HG02938 (cell line): ENCODE measurements around the gene TMEM208.

Experiments used
- ATAC-seq: cut with Tn5 transposase; IDR thresholded peaks from one replicate; pipeline ENCODE4 v1.9.1; 2021; ENCODE audit warnings: mild to moderate bottlenecking, moderate library complexity; ENCODE audit not compliant: unreplicated experiment

Gene TMEM208

DNA sequence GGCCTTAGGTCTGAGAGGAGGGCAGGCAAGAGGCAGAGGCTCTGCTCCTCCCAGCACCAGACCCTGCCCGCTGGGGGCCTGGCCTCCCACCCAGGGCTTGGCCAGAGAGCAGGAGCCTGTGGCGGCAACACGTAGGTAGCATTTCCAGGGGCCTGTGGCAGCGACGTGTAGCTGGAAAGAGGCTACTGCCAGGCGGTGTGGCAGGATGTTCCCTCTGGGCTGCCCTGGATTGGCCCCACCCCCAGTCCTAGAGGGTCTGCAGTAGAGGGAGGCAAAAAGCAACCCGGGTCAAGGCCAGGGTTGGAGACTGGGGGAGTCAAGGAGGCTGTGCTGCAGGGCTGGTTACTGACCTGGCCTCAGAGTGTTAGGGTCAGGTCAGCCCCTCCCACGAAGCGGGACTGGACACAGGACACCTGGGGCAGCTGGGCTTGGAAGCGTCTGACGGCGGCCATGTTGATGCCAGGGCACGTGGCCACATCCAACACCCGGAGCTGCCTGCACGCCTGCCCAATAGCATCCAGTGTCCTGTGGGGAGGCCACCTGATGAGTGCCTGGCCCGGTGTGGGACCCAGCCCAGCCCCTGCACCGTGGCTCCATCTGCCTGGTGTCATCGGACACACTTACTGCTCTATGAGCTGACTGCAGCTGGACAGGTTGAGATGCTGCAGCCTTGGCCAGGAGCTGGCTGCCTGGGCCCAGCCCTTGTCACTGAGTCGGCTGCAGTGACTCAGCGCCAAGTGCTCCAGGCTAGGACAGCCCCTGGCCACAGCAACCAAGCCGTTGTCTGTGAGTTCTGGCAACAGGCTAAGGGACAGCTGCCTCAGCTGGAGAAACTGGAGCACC lies 19.5 kb upstream of the TMEM208 start:
- no peak for ATAC-seq

DNA sequence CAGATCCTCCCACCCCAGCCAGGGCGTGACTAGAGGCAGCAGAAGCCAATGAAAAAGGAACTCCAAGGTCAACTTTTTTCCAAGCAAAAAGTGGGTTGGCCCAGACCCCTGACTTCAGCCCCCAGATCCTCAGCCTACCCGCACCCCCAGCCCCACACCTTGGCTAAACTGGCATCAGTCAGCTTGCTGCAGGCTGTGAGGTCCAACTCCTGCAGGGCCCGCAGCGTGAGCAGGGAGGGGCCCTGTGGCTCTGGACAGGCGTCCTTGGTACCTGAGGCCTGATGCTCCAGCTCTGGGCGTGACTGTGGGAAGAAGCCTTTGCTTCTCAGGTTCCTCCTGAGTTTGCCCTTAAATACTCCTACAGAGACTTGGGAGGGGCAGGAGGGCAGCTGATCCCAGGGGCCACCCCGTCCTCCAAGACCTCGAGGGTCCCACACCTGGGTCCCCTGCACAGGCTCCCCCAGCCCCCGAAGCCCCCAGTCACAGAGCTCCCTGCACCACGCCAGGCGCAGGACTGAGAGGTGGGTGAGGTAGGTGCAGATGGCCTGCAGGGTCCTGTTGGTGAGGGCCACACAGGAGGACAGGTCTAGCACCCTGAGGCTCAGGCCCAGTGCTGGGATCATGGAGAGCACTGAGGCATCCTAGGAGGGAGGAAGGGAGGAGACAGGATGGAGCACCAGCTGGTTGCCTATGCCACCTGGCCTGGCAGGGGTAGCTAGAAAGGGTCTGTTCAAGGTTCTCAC lies 18.6 kb upstream of the TMEM208 start:
- ATAC-seq: no peak

DNA sequence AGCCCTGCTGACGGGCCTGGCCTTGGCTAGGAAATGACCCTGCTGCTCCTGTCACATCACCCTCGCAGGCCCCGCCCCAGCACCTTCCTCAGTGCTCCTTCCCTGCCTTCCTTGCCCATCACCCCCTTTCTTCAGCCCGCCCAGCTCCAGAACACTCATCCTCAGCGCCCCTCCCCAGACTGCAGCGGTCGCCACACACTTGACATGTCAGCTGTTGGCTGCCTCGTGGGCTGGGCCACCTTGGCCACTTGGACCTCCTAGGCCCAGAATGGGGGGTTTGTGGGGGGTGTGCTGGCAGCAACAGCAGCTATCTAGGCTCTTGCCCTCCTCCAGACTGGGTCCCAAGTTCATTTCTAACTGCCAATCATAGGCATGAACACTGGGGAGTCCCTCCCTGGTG lies 17.4 kb upstream of the TMEM208 start:
- no peak for ATAC-seq

DNA sequence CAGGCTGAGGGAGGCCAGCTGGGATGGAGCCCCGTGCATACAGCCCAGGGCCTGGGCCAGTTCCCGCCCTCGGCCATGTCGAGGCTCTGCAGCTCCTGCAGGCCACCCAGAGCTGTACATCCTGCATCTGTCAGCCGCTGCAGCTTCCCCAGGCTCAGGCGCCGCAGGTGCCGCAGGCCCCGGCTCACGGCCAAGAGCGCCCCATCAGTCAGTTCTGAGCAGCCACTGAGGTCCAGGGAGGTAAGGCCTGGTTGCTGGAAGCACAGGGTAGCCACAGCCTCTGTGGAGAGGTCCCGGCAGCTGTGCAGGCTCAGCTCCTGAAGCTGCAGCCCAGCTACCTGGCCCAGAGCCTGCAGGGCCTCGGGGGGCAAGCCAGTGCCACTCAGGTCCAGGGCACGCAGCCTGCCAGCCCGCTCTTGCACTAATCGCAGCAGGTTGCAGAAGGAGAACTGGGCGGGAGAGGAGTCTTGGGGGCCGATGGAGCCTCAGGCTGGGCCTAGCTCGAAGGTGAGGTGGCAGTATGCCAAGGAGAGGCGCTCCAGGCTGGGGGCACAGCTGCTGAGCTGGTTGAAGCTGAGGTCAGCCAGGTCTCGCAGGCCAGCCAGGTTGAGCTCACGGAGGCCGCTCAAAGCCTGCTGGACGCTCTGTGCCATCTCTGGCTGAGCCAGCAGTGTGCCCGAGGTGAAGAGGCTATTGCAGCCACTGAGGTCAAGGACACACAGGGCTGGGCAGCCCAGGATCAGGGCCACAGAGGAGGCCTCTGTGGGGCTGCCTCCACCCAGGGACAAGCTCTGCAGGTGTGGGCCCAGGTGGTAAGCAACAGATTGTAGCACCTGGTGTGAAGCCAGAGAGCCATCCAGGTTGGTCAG lies 16.6 kb upstream of the TMEM208 start:
- ATAC-seq: no peak

DNA sequence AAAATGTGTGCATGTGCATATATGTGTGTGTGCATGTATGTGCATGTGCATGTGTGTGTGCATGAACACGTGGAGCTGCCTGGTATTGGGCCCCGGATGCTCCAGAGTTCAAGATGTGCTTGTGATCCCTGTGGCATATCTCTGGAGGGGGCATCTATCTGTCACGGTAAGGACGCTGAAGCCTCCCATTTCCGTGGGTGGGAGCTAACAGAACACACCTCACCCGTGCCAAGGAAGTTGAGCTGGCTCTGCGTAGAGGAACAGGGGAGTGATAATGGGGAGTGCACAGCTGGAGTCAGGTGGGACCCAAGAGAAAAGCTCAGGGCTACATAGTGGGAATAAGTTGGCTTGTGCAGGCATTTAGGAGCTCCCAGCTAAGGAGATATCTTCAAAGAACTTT lies 15.3 kb upstream of the TMEM208 start:
- ATAC-seq: no peak

DNA sequence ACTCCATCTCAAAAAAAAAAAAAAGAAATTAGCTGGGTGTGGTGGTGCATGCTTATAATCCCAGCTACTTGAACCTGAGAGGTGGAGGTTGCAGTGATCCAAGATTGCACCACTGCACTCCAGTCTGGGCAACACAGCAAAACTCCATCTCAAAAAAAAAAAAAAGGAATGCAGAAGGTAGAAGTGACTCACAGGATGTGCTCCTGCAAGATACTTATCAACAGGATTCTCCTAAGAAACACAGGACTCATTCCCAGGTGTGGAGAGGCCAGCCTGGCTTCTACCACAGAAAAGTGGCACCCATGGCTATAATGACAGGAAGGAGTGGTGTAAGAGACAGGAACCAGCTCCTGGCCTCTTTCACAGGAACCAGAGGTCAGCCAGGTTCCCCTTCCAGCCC lies 14.2 kb upstream of the TMEM208 start:
- no peak for ATAC-seq

DNA sequence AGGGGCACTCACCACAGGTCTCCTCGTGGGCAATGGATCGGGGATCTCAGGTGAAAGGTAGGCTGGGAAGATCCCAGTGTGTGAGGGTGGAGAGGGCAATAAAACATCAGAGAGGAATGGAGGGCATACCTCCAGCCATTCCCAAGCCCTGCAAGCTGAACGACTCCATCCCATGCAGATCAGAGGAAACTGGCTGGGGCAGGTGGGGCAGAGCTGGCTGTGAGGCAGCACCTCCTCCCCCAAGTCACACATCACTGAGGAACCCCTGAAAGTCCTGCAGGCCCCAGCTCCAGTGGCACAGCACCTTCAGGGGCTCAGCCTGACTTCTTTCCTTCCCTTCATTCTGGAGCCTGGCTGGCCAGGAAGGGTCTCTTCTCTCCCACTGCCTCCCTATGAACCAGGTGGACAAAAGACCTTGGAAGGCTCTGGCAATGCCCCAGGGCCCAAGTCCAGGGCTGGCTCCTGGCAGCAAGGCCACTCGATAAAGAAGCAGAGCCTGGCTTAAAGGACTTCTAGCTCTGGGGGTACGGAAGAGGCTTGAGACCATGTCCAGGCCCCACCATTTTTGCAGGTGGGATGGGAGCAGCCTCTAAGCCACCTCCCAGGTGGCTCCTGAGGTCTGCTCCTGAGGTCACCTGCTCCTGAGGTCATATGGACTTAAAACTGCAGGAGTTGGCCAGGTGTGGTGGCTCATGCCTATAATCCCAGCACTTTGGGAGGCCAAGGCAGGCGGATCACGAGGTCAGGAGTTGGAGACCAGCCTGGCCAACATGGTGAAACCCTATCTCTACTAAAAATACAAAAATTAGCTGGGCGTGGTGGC lies 13.5 kb upstream of the TMEM208 start:
- ATAC-seq: no peak

DNA sequence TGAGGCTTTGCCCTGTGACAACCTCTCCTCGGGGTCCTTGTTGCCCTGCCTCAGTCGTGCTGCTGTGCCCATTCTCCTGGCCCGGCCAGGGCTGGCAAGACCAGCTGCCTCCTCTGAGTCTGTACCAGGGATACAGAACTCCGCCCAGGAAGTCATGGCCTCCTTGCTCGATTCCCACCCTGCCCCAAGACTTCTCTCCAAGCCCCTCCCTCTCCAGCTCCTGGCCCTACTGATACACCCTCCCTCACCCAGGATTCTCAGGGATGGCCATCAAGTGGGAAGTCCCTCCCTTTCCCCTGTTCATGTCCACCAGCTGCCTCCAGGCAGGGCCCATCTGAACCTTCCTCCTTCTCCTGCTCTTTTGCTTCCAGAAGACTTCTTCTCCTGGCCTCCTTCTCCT lies 11.2 kb upstream of the TMEM208 start:
- no peak for ATAC-seq

DNA sequence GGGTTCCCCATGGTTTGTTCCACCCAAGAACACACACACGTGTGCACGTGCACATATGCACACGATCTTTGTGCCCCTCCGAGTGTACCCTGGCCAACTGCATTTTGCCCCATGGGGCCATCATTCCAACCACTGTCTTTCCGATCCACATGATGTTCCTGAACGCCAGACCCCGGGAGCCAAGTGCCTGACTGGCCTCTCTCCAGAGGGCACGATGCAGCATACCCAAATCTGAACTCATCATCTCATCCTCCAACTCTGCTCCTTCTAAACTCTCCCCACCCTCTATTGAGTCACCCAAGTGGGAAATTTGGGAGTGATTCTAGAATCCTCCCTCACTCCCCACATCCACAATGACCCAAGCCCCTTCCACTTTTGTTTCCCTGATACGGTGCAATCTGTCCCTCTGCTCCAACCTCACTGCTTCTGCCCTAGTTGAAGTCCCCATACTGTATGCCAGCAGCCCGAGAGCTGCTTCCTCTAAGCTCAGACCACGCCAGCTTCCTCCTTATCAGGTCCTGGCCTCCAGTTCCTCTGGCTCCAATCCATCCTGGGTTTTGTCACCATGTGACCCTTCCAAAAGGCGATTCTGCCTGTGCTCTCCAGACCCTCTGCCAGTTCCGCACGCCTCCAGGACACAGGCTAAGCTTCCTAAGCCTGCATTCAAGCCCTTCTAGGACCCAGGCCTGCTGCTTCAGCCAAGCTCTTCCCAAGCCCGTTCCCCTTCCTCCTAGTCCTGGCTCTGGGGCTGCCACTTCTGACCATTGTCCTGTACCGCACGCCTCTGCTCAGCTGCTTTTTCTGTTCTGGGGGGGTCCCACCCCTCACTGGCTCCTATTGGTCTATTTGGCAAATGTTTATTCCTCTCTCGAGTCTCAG lies 10.1 kb upstream of the TMEM208 start:
- ATAC-seq: no peak

DNA sequence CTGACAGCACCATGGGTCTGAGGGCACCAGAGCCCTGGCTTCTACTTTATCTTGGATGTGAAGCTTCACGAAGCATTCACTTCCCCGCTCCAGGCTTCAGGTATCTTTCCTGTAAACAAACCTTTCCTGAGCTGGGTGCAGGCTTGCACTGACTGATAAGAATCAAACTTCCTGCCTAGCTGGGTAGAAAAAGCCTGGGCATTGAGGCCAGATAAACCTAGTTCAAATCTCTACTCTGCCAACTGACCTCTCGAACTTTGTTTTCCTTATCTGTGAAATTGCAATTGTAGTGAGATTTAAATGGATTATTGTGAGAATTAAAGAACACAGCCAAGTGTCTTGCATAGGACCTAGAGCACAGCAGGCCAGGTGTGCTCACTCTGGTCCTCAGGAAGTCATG lies 2.9 kb upstream of the TMEM208 start:
- no peak for ATAC-seq

DNA sequence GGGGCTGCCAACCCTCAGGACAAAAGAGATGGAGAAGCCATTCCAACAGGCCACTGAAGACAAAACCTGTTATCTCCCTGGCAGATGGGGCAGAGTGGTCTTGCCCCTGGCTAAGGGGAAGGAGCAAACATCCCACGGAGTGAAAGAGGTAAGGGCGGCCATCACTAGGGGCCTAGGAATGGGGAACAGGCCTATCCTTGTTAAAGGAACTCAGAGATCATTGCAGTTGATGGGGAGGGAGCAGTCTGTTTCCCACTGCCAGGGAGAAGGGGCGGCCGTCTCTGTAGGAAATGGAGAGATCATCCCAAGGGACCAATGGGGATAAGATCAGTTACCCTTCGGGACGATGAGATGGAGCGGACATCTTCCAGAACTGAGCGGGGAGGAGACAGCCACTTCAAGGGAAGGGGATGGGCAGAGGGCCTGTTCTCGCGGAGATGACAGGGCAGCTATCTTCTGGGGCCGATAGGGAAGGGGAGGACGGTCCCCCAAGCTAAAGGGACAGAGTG lies 581 bp upstream of the TMEM208 start:
- ATAC-seq: no peak

DNA sequence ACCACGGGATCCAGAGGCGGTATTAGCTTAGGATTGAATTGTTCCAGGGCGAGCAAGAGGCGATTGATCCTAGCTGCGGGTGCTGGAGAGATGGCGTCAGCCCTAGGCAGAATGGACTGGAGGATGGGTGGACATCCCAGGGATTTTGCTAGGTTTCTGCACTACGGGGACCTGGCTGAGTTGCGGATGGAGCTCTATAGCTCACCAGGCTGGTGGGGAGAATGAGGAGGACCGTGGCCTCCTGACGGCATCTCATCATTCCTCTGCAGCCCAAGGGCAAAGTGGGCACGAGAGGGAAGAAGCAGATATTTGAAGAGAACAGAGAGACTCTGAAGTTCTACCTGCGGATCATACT lies 614 bp downstream of the TMEM208 start:
- no peak for ATAC-seq

DNA sequence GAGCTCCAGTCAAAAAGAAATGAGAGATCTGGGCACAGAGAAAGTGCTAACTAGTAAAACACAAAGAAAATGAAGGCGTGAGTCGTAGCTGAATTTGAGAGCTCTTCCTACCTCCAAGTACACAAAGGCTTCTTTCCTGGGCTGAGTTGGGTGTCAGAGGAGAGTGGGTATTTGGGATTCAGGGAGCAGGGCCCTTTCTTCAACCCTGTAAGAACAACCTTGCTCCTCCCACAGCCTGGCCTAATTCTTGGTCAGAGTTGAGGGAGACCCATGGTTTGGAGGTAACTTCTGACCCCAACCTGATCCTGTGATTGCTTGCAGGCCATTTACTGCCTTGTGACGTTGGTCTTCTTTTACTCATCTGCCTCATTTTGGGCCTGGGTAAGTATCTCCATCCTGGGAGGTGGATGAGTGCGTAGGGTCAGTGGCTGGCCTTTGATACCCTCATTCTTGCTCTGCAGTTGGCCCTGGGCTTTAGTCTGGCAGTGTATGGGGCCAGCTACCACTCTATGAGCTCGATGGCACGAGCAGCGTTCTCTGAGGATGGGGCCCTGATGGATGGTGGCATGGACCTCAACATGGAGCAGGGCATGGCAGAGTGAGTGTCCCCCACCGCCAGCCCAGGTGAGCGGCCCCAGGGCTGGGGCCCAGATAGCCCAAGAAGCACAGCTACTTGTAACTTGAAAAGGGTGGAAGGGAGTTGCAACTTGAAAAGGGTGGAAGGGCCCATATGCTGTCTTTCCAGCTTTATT lies 1.3 kb downstream of the TMEM208 start:
- no peak for ATAC-seq

DNA sequence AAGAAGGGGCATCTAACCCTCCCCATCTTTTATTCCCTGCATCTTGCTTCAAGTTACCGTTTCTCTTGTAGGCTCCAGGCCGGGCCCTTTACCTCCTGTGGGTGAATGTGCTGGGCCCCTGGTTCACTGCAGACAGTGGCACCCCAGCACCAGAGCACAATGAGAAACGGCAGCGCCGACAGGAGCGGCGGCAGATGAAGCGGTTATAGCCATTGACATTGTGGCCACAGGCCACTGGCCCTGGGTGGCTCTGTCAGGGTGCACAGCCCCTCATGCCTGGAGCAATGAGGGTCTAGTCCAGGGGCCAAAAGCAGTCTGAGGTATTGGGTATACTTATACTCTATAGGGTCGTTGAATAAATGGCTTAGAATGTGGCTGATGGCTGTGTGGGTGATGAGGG lies 2.0 kb downstream of the TMEM208 start:
- no peak for ATAC-seq

DNA sequence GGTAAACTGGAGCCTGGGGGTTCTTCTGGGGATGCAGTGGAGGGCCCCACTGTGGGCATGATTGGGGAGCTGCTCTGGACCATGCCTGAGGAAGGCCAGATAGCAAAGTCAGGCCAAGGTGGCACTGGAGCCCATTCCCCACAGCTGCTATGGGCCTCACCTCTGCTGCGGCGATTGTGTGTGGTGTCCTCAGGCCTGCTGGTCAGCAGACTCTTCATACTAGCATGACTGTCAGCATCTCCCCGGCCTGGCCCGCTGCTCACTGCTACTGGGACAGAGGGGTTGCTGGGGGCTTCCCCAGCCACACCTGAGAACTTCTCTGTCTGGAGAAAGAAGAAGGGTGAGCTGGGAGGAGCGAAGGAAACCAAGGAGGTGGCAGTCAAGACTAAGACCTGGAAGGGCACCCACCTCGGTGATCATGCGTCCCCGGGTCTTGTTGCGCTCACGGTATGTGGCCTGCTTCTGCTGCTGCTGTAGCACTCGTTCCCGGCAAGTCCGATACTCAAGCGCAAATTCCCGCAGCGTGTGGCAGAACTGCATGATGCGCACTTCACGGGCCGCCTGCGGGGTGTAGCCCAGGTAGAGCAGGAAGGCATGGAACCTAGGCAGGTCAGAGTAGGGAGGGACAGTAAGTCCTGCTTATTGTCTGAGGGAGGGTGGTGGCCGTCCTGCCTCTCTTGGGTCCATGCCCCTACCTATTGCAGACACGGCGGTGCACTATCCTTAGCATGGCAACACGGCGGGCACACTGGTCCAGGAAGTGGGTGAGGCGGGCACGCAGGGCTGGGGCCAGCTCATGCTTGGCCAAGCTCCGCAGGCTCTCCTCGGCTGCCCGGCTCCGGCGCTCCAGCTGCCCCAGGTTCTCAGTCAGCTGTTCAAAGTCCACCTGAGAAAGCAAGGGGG lies 3.2 kb downstream of the TMEM208 start:
- ATAC-seq: no peak

DNA sequence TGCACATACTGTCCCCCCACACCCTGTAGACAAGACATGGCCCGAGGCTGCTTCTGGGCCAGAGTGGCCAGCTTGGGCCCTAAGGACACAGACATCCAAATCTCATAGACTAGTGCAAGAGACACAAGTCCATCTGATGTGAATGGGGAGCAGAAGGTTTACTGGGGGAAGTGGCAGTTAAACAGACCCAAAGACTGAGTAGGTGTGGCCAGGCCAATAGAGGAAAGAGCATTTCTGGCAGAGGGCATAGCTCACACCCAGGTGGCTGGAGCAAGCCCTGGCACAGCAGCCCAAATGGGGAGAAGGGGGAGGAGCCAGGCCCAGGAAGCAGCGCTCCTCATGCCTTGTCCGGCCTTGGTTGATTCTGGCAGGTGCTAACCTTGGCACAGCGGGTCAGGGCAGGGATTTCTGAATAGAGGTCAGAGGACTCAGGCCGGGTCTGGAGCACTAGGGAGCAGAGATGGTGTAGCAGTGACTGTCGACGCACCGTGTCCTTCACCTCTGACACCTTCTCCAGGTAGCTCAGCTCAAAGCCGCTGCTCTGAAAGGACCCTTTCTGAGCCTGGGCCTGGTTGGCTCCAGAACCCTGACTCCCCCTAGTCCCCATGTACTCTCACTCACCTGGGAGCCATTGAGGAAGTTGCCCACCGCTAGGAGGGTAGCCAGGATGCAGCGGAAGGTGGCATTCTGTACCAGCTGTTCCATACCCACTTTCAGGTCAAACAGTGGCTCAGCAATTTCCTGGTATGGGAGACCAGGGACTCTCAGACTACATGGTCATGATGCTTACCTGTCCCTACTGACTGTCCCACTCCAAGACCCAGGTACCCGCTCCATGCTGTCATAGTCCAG lies 4.1 kb downstream of the TMEM208 start:
- ATAC-seq: no peak

DNA sequence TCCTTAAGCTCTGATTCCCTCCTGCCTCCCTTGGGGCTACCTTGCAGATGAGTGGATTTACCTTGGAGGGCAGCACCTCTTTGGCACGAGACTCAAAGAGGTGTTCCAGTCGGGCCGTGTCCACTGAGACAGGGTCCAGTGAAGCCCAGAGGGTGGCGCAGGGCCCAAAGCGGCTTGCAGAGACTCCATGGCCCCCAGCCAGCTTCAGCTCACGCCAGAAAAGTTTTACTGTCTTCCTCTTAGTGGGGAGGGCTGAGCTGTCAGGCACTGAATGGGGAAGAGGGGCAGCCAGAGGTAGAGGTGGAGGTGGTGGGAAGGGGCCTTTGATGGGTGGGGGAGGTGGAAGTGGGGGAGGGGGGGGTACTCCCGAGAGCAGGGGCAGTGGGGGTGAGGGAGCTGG lies 6.7 kb downstream of the TMEM208 start:
- no peak for ATAC-seq
